ENCODE data around the gene RYR2. TPM values are rescaled to one million over a fixed set of nuclear protein-coding genes. Genes with fewer than 3 reads are reported as not detected.
"Not testable (repeated sequence)": the region's sequence is repeated elsewhere in the genome, so short reads cannot be mapped to it uniquely, and the experiment has no call there.

RYR2 gene
- total RNA-seq, 2 donors from 2014 or later: 7.6 to 8.8 TPM

DNA sequence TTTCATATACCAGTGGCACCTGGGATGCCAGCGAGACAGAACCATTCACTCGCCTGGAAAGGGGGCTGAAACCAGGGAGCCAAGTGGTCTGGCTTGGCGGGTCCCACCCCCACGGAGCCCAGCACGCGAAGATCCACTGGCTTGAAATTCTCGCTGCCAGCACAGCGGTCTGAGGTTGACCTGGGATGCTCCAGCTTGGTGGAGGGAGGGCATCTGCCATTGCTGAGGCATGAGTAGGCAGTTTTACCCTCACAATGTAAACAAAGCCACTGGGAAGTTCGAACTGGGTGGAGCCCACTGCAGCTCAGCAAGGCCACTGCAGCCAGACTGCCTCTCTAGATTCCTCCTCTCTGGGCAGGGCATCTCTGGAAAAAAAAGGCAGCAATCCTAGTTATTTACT is 778.6 kb downstream of the RYR2 start:
- intact Hi-C loops (cut with DNase I); DNase-seq (ENCODE audit: low spot score): not testable (repeated sequence)

DNA sequence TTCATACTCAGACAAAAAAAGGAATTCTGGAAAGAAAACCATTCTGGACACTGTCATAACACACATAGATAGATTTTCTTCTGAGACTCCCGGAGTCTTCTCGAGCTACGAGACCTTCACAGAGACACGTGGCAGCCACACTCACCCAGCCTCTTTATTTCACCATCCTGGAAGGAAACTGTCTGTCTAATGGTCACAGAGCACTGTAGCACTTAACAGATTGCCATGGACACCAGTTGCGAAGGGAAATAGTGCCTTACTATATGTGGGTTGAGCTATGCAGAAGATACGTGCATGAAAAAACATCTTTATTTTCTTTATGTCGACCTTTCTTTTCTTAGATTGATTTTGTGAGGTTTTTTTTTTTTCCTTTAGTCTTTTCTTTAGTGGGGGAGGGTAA is 790.9 kb downstream of the RYR2 start:
- intact Hi-C loops (cut with DNase I): no loop called here
- DNase-seq (ENCODE audit: low spot score): no peak

DNA sequence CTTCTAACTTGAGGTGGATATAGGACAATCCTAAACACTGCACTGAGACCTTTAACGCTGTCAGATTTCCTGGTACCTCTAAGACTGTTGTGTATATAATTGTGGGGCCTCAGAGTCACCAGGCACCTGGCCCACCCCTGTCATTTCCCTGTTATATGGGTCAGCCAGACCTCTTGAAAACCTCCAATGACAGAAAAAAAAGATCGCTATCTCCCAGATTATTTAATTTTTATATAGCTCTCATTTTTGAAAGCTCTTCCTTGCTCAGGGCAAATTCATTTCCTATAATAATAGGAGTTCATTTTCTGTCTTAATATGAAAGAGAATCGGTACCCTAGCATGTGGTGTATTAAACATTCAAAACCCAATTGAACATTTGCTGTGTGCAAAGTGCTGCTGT is 792.1 kb downstream of the RYR2 start:
- no peak for DNase-seq (ENCODE audit: low spot score)

DNA sequence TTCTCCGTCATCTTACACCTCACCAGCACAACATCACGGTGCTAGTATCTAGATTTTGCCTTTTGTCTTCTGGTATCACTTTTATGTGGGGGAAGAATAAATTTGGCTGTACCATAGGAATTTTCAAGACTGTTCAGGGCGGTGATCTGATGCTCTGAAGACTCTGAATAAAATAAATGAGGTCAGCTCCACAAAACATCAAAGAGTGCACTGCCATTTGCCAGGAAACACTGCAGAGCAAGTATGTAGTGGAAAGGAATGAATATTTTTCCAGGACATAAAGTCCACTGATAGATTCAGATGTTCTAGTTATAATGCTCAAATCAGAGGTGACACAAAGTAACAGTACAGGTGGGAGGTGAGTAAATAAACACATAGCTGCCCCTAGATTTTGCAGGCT is 792.5 kb downstream of the RYR2 start:
- no peak for DNase-seq (ENCODE audit: low spot score)
- intact Hi-C loops (cut with DNase I): no loop called here

More for the DNA sequence above, 792.1 kb downstream of the RYR2 start:
- intact Hi-C loops (cut with DNase I): no loop called here

DNA sequence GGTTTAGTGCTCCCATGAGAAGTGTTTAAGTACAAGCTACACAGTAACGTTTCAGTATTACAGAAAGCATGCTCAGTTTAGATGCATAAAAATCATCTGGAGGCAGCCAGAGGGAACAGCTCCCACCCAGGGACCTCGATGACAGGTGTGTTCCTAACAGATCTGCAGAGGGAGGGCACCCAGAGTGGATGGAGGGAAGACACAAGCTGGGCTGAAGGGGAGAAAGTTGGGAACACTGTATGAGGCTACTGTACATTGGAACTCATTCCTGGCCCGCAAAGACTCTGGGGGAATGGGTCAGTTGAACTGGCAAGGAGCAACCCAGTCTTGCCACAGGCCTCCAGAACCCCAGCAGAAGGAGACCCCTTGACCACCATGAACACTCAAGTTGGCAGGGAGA is 796.3 kb downstream of the RYR2 start:
- intact Hi-C loops (cut with DNase I): no loop called here
- no peak for DNase-seq (ENCODE audit: low spot score)

DNA sequence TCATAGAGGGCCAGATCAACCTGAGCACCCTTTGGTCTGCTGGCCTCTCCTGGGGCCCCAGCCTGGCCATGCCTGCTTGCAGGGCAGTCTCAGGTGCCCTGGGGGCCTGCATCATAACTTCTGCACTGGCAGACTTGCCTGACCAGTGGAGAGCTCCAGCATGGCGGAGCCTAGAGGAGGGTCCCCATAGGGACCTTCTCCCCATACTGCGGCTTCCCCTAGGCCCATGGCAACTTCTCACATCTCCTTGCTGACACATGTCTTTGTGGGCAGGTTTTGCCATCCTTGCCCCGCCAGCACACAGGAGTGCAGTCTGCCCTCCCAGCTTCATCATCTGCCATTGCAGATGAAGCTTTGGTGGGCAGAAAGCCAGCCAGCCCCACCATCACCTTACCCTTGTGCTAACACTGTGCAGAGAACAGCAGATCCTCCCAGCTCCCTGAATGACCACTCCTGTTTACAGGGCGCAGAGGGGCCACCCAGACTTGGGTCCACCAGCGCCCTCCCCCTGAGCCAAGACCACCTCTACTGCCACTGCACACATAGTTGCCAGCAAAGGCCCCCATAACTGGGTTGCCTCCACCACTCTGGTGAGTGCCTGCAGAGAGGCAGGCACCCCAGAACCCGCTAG is 797.0 kb downstream of the RYR2 start:
- intact Hi-C loops (cut with DNase I): no loop called here
- DNase-seq (ENCODE audit: low spot score): no peak

DNA sequence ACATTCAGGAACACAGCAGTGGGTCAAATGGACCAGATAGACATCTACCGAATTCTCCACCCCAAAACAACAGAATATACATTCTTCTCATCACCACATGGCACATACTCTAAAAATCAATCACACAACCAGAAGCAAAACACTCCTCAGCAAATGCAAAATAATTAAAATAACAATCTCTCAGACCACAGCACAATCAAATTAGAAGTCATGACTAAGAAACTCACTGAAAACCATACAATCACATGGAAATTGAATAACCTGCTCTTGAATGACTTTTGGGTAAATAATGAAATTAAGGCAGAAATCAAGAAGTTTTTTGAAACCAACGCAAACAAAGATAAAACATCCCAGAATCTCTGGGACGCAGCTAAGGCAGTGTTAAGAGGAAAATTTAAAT is 799.5 kb downstream of the RYR2 start:
- DNase-seq (ENCODE audit: low spot score): no peak
- intact Hi-C loops (cut with DNase I): no loop called here

DNA sequence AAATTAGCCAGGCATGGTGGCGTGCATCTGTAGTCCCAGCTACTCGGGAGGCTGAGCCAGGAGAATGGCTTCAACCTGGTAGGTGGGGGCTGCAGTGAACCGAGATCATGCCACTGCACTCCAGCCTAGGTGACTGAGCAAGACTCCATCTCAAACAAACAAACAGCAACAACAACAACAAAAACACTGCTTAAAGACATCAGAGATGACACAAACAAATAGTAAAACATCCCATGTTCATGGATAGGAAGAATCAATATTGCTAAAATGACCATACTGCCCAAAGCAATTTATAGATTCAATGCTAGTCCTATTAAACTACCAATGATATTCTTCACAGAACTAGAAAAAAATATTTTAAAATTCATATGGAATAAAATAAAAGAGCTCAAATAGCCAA is 801.5 kb downstream of the RYR2 start:
- DNase-seq (ENCODE audit: low spot score); intact Hi-C loops (cut with DNase I): not testable (repeated sequence)

DNA sequence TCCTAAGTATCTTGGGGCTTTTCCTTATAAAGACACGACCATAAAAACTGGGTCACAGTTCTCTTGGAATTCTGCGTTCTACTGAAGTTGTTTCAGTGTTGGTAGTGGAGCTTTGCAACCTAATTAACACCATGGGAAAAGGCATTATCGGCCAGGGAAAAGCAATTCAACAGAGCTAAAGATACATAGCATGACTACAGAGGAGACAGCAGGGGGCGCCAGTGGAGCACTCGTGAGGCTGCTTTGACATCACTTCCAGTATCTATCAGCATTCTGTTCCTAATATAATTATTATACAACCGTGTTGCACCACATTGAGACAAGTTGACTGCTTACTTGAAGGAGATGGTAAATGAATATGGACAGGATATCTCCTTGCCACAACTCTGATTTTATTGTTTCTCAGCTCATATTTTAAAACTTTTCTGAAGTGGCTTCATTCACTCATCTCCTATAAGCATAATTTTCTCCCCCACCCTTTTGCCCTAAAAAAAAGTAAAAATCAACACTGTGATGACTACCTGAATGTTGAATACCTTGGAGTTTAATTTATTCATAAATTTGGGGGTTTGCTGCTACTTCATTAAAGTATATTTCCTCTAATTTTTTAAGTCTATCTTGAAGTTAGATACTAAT is 809.3 kb downstream of the RYR2 start:
- intact Hi-C loops (cut with DNase I): loop anchor here in 1 of 2 donors (10.0 kb wide), 1 partner anchor 113 kb away; no protein-coding TSS in a partner anchor
- no peak for DNase-seq (ENCODE audit: low spot score)

DNA sequence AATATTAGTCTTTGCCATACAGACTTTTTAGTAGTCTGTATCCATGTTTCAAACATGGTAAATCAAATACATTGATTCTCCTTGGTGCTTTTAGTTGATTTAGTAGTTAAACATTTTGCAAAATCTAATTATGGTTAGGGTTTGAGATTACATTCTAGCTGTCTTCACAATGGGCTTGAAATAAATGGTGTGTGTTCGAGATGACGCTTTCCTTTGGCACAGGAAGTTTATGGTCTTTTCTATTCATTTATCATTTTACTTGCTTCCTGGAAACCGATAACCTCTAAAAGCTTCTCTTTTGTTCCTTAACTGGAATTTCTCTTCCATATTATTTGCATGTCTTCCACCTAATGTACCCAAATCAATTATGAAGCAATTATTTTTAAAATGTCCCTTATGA is 810.4 kb downstream of the RYR2 start:
- DNase-seq (ENCODE audit: low spot score): no peak
- intact Hi-C loops (cut with DNase I): loop anchor here in 1 of 2 donors (10.0 kb wide), 1 partner anchor 112 kb away; no protein-coding TSS in a partner anchor

DNA sequence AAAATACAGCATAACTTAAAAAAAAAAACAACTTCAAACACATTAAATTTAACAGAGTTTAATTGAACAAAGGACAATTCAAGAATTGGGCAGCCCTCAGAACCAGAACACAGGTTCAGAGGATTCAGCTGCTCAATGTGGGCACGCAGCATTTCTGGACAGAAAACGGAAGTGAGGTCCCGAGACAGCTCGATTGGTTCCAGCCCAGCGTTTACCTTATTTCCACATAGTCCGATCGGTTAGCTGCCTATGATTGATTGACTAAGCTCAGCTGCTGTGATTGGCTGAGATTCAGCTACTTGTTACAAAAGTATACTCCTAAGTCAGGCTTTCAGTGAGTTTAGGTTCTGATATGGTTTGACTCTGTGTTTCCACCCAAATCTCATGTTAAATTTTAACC is 815.5 kb downstream of the RYR2 start:
- intact Hi-C loops (cut with DNase I): loop anchor here in 1 of 2 donors (10.0 kb wide), 1 partner anchor 107 kb away; no protein-coding TSS in a partner anchor
- no peak for DNase-seq (ENCODE audit: low spot score)

DNA sequence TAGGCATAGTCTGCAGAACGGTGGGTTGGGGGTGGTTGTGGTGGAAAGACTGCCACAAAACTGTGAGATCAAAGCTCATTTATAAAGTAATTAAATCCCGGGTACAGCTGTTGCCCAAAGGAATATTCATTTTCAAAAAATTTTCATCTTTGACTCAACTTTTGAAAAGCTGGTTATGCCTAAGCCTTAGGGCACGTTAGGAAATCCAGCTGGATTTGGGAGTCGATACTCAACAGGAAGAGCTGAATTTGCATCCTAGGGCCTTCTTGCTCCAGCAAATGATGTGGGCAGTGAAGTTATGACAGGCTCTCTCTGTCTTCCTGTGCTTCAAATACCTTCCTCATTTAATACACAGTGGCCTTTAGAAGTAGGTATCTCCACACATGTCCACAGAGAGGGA is 817.0 kb downstream of the RYR2 start:
- intact Hi-C loops (cut with DNase I): loop anchor here in 1 of 2 donors (10.0 kb wide), 1 partner anchor 106 kb away; no protein-coding TSS in a partner anchor
- DNase-seq (ENCODE audit: low spot score): no peak

DNA sequence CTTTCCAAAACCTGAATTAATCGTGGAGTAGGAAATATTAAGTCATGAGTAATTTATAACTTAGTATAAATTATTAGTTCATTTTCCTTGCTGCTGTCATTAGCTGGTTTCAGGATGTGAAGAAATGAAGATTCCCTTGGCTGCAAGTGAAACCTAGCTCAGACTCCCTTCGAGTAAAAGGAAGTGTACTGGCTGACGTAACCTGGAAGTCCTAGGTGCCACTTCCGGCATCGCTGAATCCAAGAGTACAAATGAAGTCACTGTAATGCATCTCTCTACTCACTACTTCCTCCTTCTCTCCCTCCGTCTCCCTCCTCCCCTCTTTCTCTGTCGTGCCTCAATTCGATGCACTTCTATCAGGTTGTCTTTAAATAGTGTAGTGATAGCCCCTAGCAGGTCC is 820.0 kb downstream of the RYR2 start:
- intact Hi-C loops (cut with DNase I): no loop called here
- DNase-seq (ENCODE audit: low spot score): no peak

DNA sequence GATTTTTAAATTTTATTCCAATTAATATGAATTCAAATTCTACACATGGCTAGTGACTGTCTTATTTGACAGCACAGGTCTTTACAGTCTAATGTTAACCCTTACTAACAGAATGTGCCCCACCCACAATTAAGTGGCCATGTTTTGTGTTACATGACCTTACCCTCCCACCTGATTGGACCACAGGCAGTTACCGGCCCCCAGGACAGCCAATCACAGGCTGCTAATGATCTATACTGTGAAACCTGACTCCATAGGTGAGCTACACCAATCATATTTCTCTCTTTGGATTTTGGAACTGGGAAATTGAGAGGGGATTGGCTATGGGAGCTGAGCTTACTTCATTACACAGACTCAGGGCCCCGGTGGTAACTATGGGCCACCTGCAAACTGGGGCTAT is 821.2 kb downstream of the RYR2 start:
- no peak for DNase-seq (ENCODE audit: low spot score)
- intact Hi-C loops (cut with DNase I): no loop called here

DNA sequence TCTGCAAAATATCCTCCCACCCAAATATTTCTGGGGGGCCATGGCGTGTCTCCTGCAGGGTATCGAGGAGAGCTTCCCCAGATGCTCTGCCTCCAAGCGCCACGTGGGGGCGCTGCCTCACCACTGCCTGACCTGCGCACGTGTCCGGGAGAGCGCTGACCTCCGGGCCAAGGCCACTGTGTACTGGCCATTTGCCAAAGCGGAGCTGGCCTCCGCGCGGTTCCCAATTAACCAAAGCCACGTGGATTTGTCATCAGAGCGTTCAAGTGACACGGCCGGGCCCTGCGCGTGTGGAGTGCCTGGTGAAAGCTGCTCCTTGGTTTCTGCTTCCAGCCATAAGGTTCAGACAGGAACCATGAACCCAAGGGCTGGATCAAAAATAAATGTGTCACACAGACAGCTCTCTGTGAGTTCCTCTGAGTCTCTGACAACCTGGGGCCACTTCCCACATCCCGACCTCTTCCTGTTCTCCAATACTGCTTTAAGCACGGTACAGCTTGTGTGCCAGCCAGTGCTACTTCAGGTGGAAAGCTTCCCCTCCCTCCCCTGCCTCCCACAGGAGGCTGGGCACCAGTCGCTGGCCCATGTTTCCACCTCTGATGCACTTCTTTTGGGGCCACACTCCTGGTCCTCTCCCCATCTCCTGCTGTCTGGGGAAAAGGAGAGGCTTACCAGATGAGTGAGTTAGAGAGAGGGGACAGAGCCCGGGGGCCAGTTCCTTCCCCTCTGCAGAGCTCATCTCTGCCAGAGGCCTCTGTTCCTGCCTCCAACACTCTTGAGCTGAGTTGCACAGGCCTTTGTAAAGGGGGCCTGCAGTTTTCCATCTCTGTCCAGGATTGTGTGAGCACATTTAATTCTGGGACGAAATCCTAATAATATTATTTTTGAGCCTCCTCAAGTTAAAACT is 822.6 kb downstream of the RYR2 start:
- intact Hi-C loops (cut with DNase I): no loop called here
- peak; percentile 82 for DNase-seq (ENCODE audit: low spot score)

DNA sequence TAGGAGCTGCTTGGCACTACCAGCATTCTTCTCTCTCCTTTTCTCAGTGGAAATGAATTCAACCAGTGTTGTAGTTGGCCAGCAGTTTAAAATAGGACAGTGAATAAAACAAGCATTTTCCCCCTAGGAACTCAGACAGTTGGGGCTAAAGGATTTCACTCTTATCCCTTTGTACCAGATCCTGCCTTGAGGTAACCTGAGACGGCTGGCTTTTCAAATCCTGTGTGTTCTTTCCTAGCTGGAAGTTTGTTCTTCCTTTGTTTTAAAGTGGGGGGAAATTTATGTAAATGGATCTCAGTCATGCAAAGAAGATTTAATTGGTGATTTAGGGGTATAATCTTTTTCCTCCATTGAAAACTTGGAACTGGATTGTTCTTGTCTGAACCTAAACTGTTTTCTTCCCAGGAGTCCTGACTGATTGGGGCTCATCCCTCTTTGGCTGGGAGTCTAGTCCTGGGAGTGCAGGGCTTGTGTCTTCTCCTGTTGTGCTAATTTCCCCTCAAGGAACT is 825.5 kb downstream of the RYR2 start:
- no peak for DNase-seq (ENCODE audit: low spot score)
- intact Hi-C loops (cut with DNase I): no loop called here

DNA sequence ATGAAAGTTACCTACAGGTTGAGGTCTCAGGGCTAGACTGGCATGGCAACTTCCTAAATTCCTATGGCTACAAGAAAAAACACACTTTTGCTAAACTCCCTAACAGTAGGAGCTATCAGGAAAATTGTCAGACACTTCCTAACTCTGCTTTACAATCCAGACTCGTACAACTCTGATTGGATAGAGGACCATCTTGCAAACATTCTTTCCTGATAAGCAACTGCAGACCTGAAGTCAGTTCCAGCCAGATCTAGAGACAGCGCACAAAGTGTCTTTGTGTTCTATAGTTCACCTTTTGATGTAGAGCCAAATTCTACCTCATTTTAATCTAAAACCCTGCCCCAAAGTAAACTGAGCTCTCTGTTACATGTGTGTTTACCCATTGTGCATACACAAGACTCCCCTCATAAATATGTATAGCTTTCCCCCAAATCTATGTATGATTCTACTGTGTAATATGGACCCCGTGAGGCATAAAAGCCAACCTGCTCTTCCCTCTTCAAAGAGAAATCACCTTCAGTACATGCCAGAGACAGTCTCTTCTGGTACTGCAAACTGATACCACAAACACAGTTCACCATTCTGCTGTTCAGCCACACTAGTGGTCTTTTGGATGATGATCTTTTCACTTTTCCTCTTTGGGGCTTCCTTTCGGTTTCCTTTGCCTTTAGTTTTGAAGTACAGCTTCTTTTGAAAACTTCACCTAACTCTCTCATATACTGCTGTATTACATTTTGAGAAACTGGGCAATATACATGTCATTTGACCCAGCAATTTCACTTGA is 827.0 kb downstream of the RYR2 start:
- intact Hi-C loops (cut with DNase I): no loop called here

DNA sequence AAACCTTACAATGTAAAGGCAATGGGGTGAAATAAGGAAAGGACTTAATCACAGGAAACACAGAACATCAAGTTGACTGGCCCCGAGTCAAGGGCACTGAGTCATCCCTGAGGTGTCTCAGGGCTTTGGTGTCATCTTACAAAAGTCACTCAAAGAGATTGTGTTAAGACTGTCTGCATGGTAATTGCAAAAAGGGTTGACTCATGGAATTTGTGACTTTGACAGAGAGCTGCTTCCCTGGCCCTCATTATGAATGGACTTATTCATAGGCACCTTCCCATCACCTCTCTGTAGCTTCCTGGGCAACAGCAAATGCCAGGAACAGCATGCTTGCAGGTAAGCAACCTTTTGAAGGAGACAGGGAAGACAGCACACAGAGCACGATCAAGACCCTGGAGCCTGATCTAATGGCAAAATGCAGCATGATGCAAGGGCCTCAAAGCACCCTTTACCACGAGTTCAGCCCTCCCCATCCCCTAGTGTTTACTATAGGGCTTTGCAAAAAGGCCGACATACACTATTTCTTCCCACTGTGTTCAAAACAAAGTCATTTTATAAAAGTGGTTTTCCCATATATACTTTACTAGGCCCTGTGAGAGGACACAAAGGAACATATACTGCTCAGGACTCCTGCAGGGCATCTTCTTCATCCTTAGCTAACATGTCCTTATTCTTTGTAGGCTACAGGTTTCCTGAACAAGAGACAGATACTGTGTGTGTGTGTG is 831.7 kb downstream of the RYR2 start:
- intact Hi-C loops (cut with DNase I): no loop called here
- no peak for DNase-seq (ENCODE audit: low spot score)

More for the DNA sequence above, 827.0 kb downstream of the RYR2 start:
- no peak for DNase-seq (ENCODE audit: low spot score)

Data from posterior vena cava (tissue), 2 donors.